WTC11 (cell line): ENCODE results near the gene DLGAP5. TPM values are rescaled to one million over a fixed set of nuclear protein-coding genes. Genes with fewer than 3 reads are reported as not detected.

ENCODE experiments used
- ATAC-seq: fragments of 200-7000 bp; cut with Tn5 transposase; 2 replicates; pipeline ENCODE4 v1.10.0; 2021; ENCODE audit warnings: mild to moderate bottlenecking, moderate library complexity
- CTCF ChIA-PET: fragments of 300-600 bp; sonication (Branson Sonifier 250); formaldehyde crosslinking; loops from one replicate; lab custom pipeline; 2021; ENCODE audit warnings: antibody characterized with exemption; lab: Charles Lee
- POLR2A ChIA-PET: fragments of 350-600 bp; sonication (Branson Sonifier 250); formaldehyde crosslinking; loops from one replicate; lab custom pipeline; 2021; ENCODE audit warnings: antibody characterized with exemption; lab: Charles Lee
- DNase-seq: peaks from one replicate; pipeline ENCODE4 v3.0.0; 2021; ENCODE audit warnings: low spot score
- H3K27ac Mint-ChIP-seq: 2 replicates; pipeline ENCODE4 v1.8.0; 2021; ENCODE audit warnings: mixed read lengths
- H3K27me3 Mint-ChIP-seq: 2 replicates; pipeline ENCODE4 v1.8.0; 2021; ENCODE audit warnings: low read depth, mild to moderate bottlenecking, moderate library complexity, mixed read lengths
- H3K36me3 Mint-ChIP-seq: 2 replicates; pipeline ENCODE4 v1.8.0; 2021; ENCODE audit warnings: mixed read lengths
- H3K4me1 Mint-ChIP-seq: 2 replicates; pipeline ENCODE4 v1.8.0; 2022; ENCODE audit warnings: mixed read lengths
- H3K4me3 Mint-ChIP-seq: 2 replicates; pipeline ENCODE4 v1.8.0; 2021; ENCODE audit warnings: mild to moderate bottlenecking, moderate library complexity, mixed read lengths
- H3K9me3 Mint-ChIP-seq: 2 replicates; pipeline ENCODE4 v1.8.0; 2021; ENCODE audit warnings: mixed read lengths
- CREM ChIP-seq: sonication (generic); formaldehyde crosslinking; IDR thresholded peaks from 2 replicates; pipeline ENCODE4 v1.8.1; 2022; ENCODE audit warnings: mild to moderate bottlenecking, missing genetic modification reagents, moderate library complexity
- ELF4 ChIP-seq: sonication (generic); formaldehyde crosslinking; IDR thresholded peaks from 2 replicates; pipeline ENCODE4 v1.8.1; 2022; ENCODE audit warnings: low read depth, mild to moderate bottlenecking, moderate library complexity, missing genetic modification reagents
- ESRRA ChIP-seq: sonication (generic); formaldehyde crosslinking; IDR thresholded peaks from 2 replicates; pipeline ENCODE4 v1.8.1; 2022; ENCODE audit warnings: mild to moderate bottlenecking, missing genetic modification reagents, borderline replicate concordance
- FOXJ3 ChIP-seq: sonication (generic); formaldehyde crosslinking; IDR thresholded peaks from 2 replicates; pipeline ENCODE4 v1.9.0; 2021; ENCODE audit warnings: missing genetic modification reagents, mild to moderate bottlenecking, borderline replicate concordance
- FOXK1 ChIP-seq: sonication (generic); formaldehyde crosslinking; IDR thresholded peaks from 2 replicates; pipeline ENCODE4 v1.8.0; 2022; ENCODE audit warnings: mild to moderate bottlenecking, moderate library complexity, missing genetic modification reagents
- GABPB1 ChIP-seq: sonication (generic); formaldehyde crosslinking; IDR thresholded peaks from 2 replicates; pipeline ENCODE4 v1.8.1; 2023; ENCODE audit warnings: mild to moderate bottlenecking, missing genetic modification reagents
- GTF2I ChIP-seq: fragments of 250-450 bp; sonication (Bioruptor Pico); conservative IDR thresholded peaks from 2 replicates; pipeline ENCODE4 v1.4.0; 2021; ENCODE audit warnings: mild to moderate bottlenecking
- JAZF1 ChIP-seq: fragments of 250-450 bp; sonication (Bioruptor Pico); IDR thresholded peaks from 2 replicates; pipeline ENCODE4 v1.9.0; 2021; ENCODE audit warnings: moderate library complexity, mild to moderate bottlenecking, inconsistent platforms
- KAT7 ChIP-seq: sonication (generic); formaldehyde crosslinking; IDR thresholded peaks from 2 replicates; pipeline ENCODE4 v1.8.1; 2023; ENCODE audit warnings: missing genetic modification reagents, mild to moderate bottlenecking, borderline replicate concordance
- NFYB ChIP-seq: sonication (generic); formaldehyde crosslinking; conservative IDR thresholded peaks from 2 replicates; pipeline ENCODE4 v1.8.0; 2022; ENCODE audit warnings: low read depth, missing genetic modification reagents
- NR3C1 ChIP-seq: sonication (generic); formaldehyde crosslinking; conservative IDR thresholded peaks from 2 replicates; pipeline ENCODE4 v1.8.1; 2023; ENCODE audit warnings: low read depth, mild to moderate bottlenecking, missing genetic modification reagents
- RELA ChIP-seq: sonication (generic); formaldehyde crosslinking; IDR thresholded peaks from 2 replicates; pipeline ENCODE4 v1.8.1; 2022; ENCODE audit warnings: missing genetic modification reagents, mild to moderate bottlenecking, borderline replicate concordance
- SMAD4 ChIP-seq: sonication (generic); formaldehyde crosslinking; IDR thresholded peaks from 2 replicates; pipeline ENCODE4 v1.8.0; 2022; ENCODE audit warnings: mild to moderate bottlenecking, missing genetic modification reagents
- TEAD1 ChIP-seq: sonication (generic); formaldehyde crosslinking; IDR thresholded peaks from 2 replicates; pipeline ENCODE4 v1.8.0; 2022; ENCODE audit warnings: mild to moderate bottlenecking, missing genetic modification reagents
- ZNF232 ChIP-seq: sonication (generic); formaldehyde crosslinking; IDR thresholded peaks from 2 replicates; pipeline ENCODE4 v1.8.0; 2022; ENCODE audit warnings: mild to moderate bottlenecking, missing genetic modification reagents
- ZNF396 ChIP-seq: fragments of 250-450 bp; sonication (Bioruptor Pico); IDR thresholded peaks from 2 replicates; pipeline ENCODE4 v1.8.0; 2021; ENCODE audit warnings: mild to moderate bottlenecking, moderate library complexity, borderline replicate concordance
- ZNF423 ChIP-seq: fragments of 250-450 bp; sonication (Bioruptor Pico); IDR thresholded peaks from 2 replicates; pipeline ENCODE4 v2.1.2; 2022; ENCODE audit warnings: mild to moderate bottlenecking, moderate library complexity
- total RNA-seq: library from RNA; stranded (reverse); gene quantifications from 3 replicates; pipeline ENCODE4 v1.2.3, GENCODE V29; 2021
- TF ChIP-seq, protein P1 (sequence below): sonication (generic); formaldehyde crosslinking; IDR thresholded peaks from 2 replicates; pipeline ENCODE4 v1.8.1; 2023; ENCODE audit warnings: mild to moderate bottlenecking, missing genetic modification reagents, borderline replicate concordance
- TF ChIP-seq, protein P2 (sequence below): fragments of 250-450 bp; sonication (Bioruptor Pico); IDR thresholded peaks from 2 replicates; pipeline ENCODE4 v1.9.0; 2021; ENCODE audit warnings: moderate library complexity, mild to moderate bottlenecking, inconsistent platforms, borderline replicate concordance
- TF ChIP-seq, protein P3 (sequence below): fragments of 250-450 bp; sonication (Bioruptor Pico); IDR thresholded peaks from 2 replicates; pipeline ENCODE4 v1.9.0; 2021; ENCODE audit warnings: mild to moderate bottlenecking
- TF ChIP-seq, protein P4 (sequence below): sonication (generic); formaldehyde crosslinking; IDR thresholded peaks from 2 replicates; pipeline ENCODE4 v1.8.1; 2023; ENCODE audit warnings: mild to moderate bottlenecking, missing genetic modification reagents, moderate library complexity
- TF ChIP-seq, protein P5 (sequence below): fragments of 250-450 bp; sonication (Bioruptor Pico); IDR thresholded peaks from 2 replicates; pipeline ENCODE4 v1.9.0; 2021; ENCODE audit warnings: mild to moderate bottlenecking

The DLGAP5 gene
- total RNA-seq, 1 experiment from 2014 or later, result 141 TPM

DNA sequence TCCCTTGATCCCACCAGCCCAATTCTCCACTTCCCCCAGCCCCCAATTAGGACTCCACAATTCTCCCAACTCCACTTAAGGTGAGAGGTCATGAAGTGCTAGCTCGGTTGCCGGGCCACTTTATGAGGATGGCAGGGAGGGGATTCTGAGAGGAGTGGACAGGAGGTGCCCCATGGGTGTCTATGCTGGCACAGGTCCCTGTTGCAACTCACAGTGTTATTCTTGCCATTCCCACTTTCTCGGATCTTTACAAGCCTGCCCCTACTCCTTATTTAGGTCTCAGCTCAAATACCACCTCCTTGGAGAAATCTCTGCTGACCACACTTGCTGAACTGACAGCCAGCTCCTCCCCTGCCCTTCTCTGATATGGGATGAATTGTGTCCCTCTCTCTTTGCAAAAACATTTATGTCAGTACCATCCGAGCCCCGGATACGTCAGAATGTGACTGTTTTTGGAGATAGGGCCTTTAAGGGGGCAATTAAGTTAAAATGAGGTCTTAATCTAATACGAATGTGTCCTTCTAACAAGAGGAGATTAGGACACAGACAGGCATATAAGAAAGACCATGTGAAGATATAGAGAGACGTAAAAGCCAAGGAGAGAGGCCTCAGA, 66.5 kb downstream of the DLGAP5 start:
- Mint-ChIP-seq H3K36me3 (no peaks in the 10 kb centered on the region), H3K4me3 (no peak overlapping the region), H3K27ac (no peak overlapping the region), H3K27me3 (peaks cover 42% of the 10 kb centered on the region), H3K4me1 (peaks cover 5% of the 10 kb centered on the region), H3K9me3 (no peaks in the 10 kb centered on the region)
- TF ChIP-seq NR3C1 (no peak), SMAD4 (CRISPR knock-in tag) (no peak), NFYB (CRISPR knock-in tag) (no peak), GTF2I (CRISPR knock-in tag) (no peak), RELA (CRISPR knock-in tag) (no peak), ZNF423 (no peak), FOXJ3 (CRISPR knock-in tag) (no peak)
- DNase-seq, result no peak
- no peak for ATAC-seq
- CTCF ChIA-PET, result interaction anchor here (1.1 to 2.2 kb wide), 4 partner anchors 14 to 74 kb away, joined by 3 to 7 read pairs (median 5); partner anchors contain the start of gene MAPK1IP1L
- POLR2A ChIA-PET, result no interaction called here

DNA sequence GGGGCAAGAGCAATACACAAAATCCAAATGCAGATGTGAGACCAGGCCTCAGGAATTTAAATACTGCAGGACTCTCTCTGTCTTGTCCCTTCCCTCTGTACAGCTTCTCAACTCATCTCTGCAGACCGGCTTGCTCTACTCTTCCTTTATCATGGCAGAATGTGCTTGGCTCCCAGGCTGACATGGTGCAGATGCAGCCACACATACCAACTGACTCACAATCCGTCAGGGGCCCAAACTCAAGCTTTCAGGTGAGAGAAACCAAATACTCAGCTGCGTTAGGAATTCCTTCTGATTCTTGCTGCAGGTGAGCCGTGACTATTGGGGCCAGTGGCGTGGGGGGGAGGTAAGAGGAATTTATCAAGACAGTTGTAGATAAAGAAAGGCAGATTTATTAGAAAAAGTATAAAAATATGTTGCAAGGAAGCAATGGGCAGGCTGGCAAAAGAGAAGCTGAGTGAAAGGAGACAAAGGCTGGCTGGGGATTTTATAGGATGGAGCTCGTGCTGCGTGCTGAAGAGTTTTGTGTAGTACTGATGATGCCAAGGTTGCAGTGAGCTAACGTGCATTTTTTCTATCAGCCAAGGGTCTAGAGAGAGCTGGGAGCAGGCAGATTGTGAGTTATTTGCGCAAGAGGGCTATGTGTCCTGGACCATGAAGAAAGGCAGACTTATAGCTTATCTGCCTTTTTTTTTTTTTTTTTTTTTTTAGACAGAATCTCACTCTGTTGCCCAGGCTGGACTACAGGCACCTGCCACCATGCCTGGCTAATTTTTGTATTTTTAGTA, 67.3 kb downstream of the DLGAP5 start:
- no peak overlapping the region for H3K4me3 Mint-ChIP-seq
- TF ChIP-seq TEAD1 (CRISPR knock-in tag), result no peak
- TF ChIP-seq, protein P1, sequence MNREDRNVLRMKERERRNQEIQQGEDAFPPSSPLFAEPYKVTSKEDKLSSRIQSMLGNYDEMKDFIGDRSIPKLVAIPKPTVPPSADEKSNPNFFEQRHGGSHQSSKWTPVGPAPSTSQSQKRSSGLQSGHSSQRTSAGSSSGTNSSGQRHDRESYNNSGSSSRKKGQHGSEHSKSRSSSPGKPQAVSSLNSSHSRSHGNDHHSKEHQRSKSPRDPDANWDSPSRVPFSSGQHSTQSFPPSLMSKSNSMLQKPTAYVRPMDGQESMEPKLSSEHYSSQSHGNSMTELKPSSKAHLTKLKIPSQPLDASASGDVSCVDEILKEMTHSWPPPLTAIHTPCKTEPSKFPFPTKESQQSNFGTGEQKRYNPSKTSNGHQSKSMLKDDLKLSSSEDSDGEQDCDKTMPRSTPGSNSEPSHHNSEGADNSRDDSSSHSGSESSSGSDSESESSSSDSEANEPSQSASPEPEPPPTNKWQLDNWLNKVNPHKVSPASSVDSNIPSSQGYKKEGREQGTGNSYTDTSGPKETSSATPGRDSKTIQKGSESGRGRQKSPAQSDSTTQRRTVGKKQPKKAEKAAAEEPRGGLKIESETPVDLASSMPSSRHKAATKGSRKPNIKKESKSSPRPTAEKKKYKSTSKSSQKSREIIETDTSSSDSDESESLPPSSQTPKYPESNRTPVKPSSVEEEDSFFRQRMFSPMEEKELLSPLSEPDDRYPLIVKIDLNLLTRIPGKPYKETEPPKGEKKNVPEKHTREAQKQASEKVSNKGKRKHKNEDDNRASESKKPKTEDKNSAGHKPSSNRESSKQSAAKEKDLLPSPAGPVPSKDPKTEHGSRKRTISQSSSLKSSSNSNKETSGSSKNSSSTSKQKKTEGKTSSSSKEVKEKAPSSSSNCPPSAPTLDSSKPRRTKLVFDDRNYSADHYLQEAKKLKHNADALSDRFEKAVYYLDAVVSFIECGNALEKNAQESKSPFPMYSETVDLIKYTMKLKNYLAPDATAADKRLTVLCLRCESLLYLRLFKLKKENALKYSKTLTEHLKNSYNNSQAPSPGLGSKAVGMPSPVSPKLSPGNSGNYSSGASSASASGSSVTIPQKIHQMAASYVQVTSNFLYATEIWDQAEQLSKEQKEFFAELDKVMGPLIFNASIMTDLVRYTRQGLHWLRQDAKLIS (CRISPR knock-in tag), result no peak
- TF ChIP-seq GABPB1 (CRISPR knock-in tag), result no peak
- TF ChIP-seq ESRRA (CRISPR knock-in tag), result no peak
- TF ChIP-seq, protein P2, sequence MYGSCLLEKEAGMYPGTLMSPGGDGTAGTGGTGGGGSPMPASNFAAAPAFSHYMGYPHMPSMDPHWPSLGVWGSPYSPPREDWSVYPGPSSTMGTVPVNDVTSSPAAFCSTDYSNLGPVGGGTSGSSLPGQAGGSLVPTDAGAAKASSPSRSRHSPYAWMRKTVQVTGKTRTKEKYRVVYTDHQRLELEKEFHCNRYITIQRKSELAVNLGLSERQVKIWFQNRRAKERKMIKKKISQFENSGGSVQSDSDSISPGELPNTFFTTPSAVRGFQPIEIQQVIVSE (CRISPR knock-in tag), result no peak
- TF ChIP-seq, protein P3, sequence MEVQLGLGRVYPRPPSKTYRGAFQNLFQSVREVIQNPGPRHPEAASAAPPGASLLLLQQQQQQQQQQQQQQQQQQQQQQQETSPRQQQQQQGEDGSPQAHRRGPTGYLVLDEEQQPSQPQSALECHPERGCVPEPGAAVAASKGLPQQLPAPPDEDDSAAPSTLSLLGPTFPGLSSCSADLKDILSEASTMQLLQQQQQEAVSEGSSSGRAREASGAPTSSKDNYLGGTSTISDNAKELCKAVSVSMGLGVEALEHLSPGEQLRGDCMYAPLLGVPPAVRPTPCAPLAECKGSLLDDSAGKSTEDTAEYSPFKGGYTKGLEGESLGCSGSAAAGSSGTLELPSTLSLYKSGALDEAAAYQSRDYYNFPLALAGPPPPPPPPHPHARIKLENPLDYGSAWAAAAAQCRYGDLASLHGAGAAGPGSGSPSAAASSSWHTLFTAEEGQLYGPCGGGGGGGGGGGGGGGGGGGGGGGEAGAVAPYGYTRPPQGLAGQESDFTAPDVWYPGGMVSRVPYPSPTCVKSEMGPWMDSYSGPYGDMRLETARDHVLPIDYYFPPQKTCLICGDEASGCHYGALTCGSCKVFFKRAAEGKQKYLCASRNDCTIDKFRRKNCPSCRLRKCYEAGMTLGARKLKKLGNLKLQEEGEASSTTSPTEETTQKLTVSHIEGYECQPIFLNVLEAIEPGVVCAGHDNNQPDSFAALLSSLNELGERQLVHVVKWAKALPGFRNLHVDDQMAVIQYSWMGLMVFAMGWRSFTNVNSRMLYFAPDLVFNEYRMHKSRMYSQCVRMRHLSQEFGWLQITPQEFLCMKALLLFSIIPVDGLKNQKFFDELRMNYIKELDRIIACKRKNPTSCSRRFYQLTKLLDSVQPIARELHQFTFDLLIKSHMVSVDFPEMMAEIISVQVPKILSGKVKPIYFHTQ (CRISPR knock-in tag), result no peak
- TF ChIP-seq ZNF232 (CRISPR knock-in tag), result no peak
- TF ChIP-seq ELF4 (CRISPR knock-in tag), result no peak
- TF ChIP-seq, protein P4, sequence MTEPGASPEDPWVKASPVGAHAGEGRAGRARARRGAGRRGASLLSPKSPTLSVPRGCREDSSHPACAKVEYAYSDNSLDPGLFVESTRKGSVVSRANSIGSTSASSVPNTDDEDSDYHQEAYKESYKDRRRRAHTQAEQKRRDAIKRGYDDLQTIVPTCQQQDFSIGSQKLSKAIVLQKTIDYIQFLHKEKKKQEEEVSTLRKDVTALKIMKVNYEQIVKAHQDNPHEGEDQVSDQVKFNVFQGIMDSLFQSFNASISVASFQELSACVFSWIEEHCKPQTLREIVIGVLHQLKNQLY (CRISPR knock-in tag), result no peak
- TF ChIP-seq ZNF396 (CRISPR knock-in tag), result no peak
- TF ChIP-seq NFYB (CRISPR knock-in tag), result no peak
- no peak for TF ChIP-seq JAZF1
- TF ChIP-seq, protein P5, sequence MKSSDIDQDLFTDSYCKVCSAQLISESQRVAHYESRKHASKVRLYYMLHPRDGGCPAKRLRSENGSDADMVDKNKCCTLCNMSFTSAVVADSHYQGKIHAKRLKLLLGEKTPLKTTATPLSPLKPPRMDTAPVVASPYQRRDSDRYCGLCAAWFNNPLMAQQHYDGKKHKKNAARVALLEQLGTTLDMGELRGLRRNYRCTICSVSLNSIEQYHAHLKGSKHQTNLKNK (CRISPR knock-in tag), result no peak
- TF ChIP-seq KAT7 (CRISPR knock-in tag), result no peak
- no peak for TF ChIP-seq FOXK1 (CRISPR knock-in tag)
- TF ChIP-seq CREM (CRISPR knock-in tag), result no peak
- H3K4me1 Mint-ChIP-seq, result peaks cover 5% of the 10 kb centered on the region
- no peak for ATAC-seq
- ChIA-PET CTCF (interaction anchor here (1.1 to 2.2 kb wide), 4 partner anchors 13 to 73 kb away, joined by 3 to 7 read pairs (median 5); partner anchors contain the start of gene MAPK1IP1L), POLR2A (interaction anchor here (0.6 kb wide), 1 partner anchor 62 kb away, joined by 3 read pairs; no protein-coding TSS in a partner anchor)
- peaks cover 37% of the 10 kb centered on the region for H3K27me3 Mint-ChIP-seq
- H3K9me3 Mint-ChIP-seq, result no peaks in the 10 kb centered on the region
- H3K27ac Mint-ChIP-seq, result no peak overlapping the region
- H3K36me3 Mint-ChIP-seq, result no peaks in the 10 kb centered on the region
- no peak for DNase-seq
